ENCODE data around the gene COPS6.
A peak's percentile ranks its signal among the peaks of the same experiment; 100 is the strongest.

The COPS6 gene

GRCh38 chr7:100118388-100119071 lies 29.8 kb downstream of the COPS6 start:
- no peak for TF ChIP-seq SP1 (IDR thresholded peaks at IDR 0.05)
- no peak for TF ChIP-seq ARNT (IDR thresholded peaks at IDR 0.05)
- no peak for TF ChIP-seq BHLHE40 (IDR thresholded peaks at IDR 0.05; ENCODE audit: borderline replicate concordance)
- TF ChIP-seq CTBP1 (IDR thresholded peaks at IDR 0.05; ENCODE audit: borderline replicate concordance): no peak
- ChIA-PET CTCF (no interaction called here), POLR2A (interaction anchor here (2.0 kb wide), 1 partner anchor 17 kb away, joined by 7 read pairs; the partner anchor contains the start of genes AP4M1 and MCM7)
- DNase-seq (ENCODE audit: extremely low spot score): no peak

GRCh38 chr7:100119072-100119969 lies 30.6 kb downstream of the COPS6 start, which contains the start of the genes CNPY4 and TAF6:
TSS of gene CNPY4 (plus strand) at chr7:100119634. CDS start at chr7:100119745, 111 bp downstream.
TSS of gene TAF6 (minus strand) at chr7:100119358. CDS start at chr7:100114209, 5,149 bp downstream.
- CTCF ChIA-PET: interaction anchor here (0.5 to 1.2 kb wide), 3 partner anchors 11 to 441 kb away, joined by 3 to 4 read pairs (median 3); no protein-coding TSS in a partner anchor
- peak; percentile 98 for DNase-seq (ENCODE audit: extremely low spot score)
- TF ChIP-seq PKNOX1 (IDR thresholded peaks at IDR 0.05) (no peak), LEF1 (IDR thresholded peaks at IDR 0.05; ENCODE audit: borderline replicate concordance) (peak; percentile 66; the same call in 1 of the 2 replicates), ARNT (IDR thresholded peaks at IDR 0.05) (0 out of 2 replicates have a peak, but pooled peaks have one; percentile 51), TARDBP (IDR thresholded peaks at IDR 0.05) (no peak), L3MBTL2 (conservative IDR thresholded peaks at IDR 0.05) (peak; percentile 74)
- POLR2A ChIA-PET: interaction anchor here (0.6 to 2.0 kb wide), 3 partner anchors 18 to 37 kb away, joined by 3 to 39 read pairs (median 4); partner anchors contain the start of genes AP4M1, LAMTOR4 and MCM7

GRCh38 chr7:100119970-100120732 lies 31.4 kb downstream of the COPS6 start:
- POLR2A ChIA-PET: interaction anchor here (0.6 to 2.0 kb wide), 3 partner anchors 19 to 38 kb away, joined by 3 to 39 read pairs (median 4); partner anchors contain the start of genes AP4M1, LAMTOR4 and MCM7
- CTCF ChIA-PET: interaction anchor here (0.5 to 1.2 kb wide), 3 partner anchors 10 to 440 kb away, joined by 3 to 4 read pairs (median 3); no protein-coding TSS in a partner anchor

DNA sequence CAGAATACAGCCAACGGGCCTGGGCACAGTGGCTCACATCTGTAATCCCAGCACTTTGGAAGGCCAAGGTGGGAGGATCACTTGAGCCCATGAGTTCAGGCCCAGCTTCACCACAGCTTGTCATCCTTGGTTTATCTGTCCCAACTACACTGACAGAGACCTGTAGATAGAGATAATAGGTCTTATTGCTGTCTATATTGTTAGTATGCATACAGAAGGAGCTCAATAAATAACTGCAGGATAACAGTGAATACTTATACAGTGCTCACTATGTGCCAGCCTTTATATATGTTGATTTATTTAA lies 31.9 kb downstream of the COPS6 start:
- TF ChIP-seq CTBP1 (IDR thresholded peaks at IDR 0.05; ENCODE audit: borderline replicate concordance) (no peak), SUZ12 (IDR thresholded peaks at IDR 0.05) (no peak), L3MBTL2 (conservative IDR thresholded peaks at IDR 0.05) (no peak), NFRKB (IDR thresholded peaks at IDR 0.05) (no peak), SP1 (IDR thresholded peaks at IDR 0.05) (no peak), PKNOX1 (IDR thresholded peaks at IDR 0.05) (no peak), FOXA1 (IDR thresholded peaks at IDR 0.05) (no peak), BHLHE40 (IDR thresholded peaks at IDR 0.05; ENCODE audit: borderline replicate concordance) (no peak), ARNT (IDR thresholded peaks at IDR 0.05) (no peak), TARDBP (IDR thresholded peaks at IDR 0.05) (no peak), ELF4 (IDR thresholded peaks at IDR 0.05) (no peak), ZNF384 (IDR thresholded peaks at IDR 0.05) (no peak), FOXM1 (IDR thresholded peaks at IDR 0.05; ENCODE audit: borderline replicate concordance) (no peak)
- CTCF ChIA-PET: interaction anchor here (0.9 to 1.2 kb wide), 2 partner anchors 10 to 38 kb away, joined by 3 to 4 read pairs; no protein-coding TSS in a partner anchor
- no peak for DNase-seq (ENCODE audit: extremely low spot score)
- POLR2A ChIA-PET: interaction anchor here (1.1 to 2.0 kb wide), 2 partner anchors 19 to 38 kb away, joined by 4 to 39 read pairs; partner anchors contain the start of genes AP4M1 and MCM7

More at GRCh38 chr7:100119970-100120732, 31.4 kb downstream of the COPS6 start:
- peak; percentile 53; the same call in 1 of the 2 replicates for TF ChIP-seq ZNF384 (IDR thresholded peaks at IDR 0.05)
- TF ChIP-seq L3MBTL2 (conservative IDR thresholded peaks at IDR 0.05): no peak; the same call in 1 of the 2 replicates
- DNase-seq (ENCODE audit: extremely low spot score): peak; percentile 64

DNA sequence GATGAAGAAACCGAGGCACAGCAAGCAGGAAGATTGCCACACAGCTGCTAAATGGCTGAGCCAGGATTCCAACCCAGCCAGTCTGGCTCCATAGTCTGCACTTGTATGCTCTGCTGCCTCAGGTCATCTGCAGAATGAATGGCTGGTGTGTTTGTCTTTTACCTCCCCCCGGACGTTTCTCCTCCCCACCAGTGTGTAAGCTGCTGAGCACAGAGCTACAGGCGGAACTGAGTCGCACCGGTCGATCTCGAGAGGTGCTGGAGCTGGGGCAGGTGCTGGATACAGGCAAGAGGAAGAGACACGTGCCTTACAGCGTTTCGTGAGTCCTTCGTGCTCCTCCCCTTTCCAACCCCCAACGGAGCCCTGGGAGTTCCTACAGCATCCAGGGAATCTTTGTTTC lies 33.3 kb downstream of the COPS6 start:
- POLR2A ChIA-PET: interaction anchor here (1.1 to 6.0 kb wide), 2 partner anchors 20 to 307 kb away, joined by 3 to 80 read pairs; partner anchors contain the start of genes AP4M1 and MCM7
- DNase-seq (ENCODE audit: extremely low spot score): no peak
- TF ChIP-seq SP1 (IDR thresholded peaks at IDR 0.05) (no peak), FOXM1 (IDR thresholded peaks at IDR 0.05; ENCODE audit: borderline replicate concordance) (no peak), FOXK2 (IDR thresholded peaks at IDR 0.05) (no peak), SUZ12 (IDR thresholded peaks at IDR 0.05) (no peak), FOXA1 (IDR thresholded peaks at IDR 0.05) (no peak), ZNF384 (IDR thresholded peaks at IDR 0.05) (no peak), ARNT (IDR thresholded peaks at IDR 0.05) (no peak), L3MBTL2 (conservative IDR thresholded peaks at IDR 0.05) (no peak), LEF1 (IDR thresholded peaks at IDR 0.05; ENCODE audit: borderline replicate concordance) (no peak), ELF4 (IDR thresholded peaks at IDR 0.05) (no peak), PKNOX1 (IDR thresholded peaks at IDR 0.05) (no peak), HDGF (IDR thresholded peaks at IDR 0.05; ENCODE audit: borderline replicate concordance) (no peak), CTBP1 (IDR thresholded peaks at IDR 0.05; ENCODE audit: borderline replicate concordance) (no peak), NFRKB (IDR thresholded peaks at IDR 0.05) (no peak), BHLHE40 (IDR thresholded peaks at IDR 0.05; ENCODE audit: borderline replicate concordance) (no peak), TARDBP (IDR thresholded peaks at IDR 0.05) (no peak)
- CTCF ChIA-PET: no interaction called here

Measured in HEK293T (cell line).